ENCODE measurements around the gene MANBA. TPM values are rescaled to one million over a fixed set of nuclear protein-coding genes. Genes with fewer than 3 reads are reported as not detected.

The MANBA gene
- polyA plus RNA-seq (2012; ENCODE audit: insufficient read length, low read depth), result 6.2 TPM

DNA sequence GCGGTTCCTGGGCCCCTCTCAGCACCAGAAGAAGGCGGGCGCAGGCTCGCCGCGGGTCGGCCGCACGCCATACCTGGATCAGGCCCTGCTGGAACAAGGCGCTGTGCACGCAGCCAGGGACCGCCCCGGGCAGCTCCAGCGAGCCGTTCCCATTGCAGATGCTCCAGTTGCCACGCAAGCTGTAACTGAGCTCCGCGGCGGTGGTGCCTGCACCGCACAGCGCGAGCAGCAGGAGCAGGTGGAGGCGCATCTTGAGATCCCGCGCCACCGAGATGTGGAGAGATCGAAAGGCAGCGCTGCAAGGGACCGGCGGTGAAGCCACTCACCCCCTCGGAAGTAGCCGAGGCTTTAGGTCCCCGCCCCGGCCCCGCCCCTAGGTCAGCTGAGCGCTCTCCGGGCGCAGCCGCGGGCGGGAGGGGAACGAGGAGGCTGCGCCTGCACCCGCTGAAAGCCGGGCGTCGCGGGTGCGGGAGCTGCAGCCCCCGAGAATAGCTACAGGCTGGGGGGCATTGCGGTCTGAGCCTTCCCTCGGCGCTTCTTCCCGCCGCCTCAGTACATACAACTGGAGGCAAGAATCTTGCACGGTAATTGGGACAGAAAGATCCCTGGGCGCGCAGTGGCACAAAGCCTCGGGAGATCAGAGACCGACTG, at the start of gene MANBA:
TSS of gene MANBA (minus strand) at position 324 of the 651 bp plus-strand sequence. CDS start at position 250, 74 bp downstream.
- TF ChIP-seq POLR2AphosphoS5 (IDR thresholded peaks at IDR 0.05; ENCODE audit: low read depth, low read length), result peak; percentile 70
- no peak for TF ChIP-seq SIN3A (IDR thresholded peaks at IDR 0.05; ENCODE audit: borderline replicate concordance, insufficient read depth, low read length)
- TF ChIP-seq, protein P1, sequence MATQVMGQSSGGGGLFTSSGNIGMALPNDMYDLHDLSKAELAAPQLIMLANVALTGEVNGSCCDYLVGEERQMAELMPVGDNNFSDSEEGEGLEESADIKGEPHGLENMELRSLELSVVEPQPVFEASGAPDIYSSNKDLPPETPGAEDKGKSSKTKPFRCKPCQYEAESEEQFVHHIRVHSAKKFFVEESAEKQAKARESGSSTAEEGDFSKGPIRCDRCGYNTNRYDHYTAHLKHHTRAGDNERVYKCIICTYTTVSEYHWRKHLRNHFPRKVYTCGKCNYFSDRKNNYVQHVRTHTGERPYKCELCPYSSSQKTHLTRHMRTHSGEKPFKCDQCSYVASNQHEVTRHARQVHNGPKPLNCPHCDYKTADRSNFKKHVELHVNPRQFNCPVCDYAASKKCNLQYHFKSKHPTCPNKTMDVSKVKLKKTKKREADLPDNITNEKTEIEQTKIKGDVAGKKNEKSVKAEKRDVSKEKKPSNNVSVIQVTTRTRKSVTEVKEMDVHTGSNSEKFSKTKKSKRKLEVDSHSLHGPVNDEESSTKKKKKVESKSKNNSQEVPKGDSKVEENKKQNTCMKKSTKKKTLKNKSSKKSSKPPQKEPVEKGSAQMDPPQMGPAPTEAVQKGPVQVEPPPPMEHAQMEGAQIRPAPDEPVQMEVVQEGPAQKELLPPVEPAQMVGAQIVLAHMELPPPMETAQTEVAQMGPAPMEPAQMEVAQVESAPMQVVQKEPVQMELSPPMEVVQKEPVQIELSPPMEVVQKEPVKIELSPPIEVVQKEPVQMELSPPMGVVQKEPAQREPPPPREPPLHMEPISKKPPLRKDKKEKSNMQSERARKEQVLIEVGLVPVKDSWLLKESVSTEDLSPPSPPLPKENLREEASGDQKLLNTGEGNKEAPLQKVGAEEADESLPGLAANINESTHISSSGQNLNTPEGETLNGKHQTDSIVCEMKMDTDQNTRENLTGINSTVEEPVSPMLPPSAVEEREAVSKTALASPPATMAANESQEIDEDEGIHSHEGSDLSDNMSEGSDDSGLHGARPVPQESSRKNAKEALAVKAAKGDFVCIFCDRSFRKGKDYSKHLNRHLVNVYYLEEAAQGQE (IDR thresholded peaks at IDR 0.05; ENCODE audit: insufficient read depth in 1 of 2, low read depth in 2 of 2, low read length in 2 of 2), result peak in 1 of 2 experiments; percentile 14; a peak in 1 of 4 replicates
- TF ChIP-seq FOXP2 (optimal IDR thresholded peaks at IDR 0.05; ENCODE audit: borderline replicate concordance, extremely low read depth, extremely low read length, insufficient read depth), result no peak
- peak; percentile 54; the same call in 1 of the 2 replicates for TF ChIP-seq TAF1 (IDR thresholded peaks at IDR 0.05; ENCODE audit: borderline replicate concordance, insufficient read depth, low read length)

DNA sequence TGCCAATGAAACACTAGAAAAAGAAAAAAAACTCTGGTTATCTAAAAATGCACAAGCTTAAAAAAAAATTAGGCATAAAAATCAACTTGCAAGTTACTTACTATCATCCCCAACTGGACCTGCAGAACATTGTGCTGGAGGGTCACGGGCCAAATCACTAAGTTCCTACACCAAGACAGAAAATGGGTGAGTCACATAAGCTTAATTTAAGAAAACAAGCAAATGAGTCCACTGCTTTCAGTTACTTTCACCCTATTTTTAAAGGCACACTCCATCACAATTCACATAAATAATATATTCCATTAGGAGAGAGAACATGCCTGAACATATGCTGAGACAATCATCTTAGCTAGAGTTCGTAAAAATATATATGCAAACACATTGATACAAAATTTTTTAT, 48.9 kb upstream of the MANBA start:
- TF ChIP-seq SIN3A (IDR thresholded peaks at IDR 0.05; ENCODE audit: borderline replicate concordance, insufficient read depth, low read length), result no peak

DNA sequence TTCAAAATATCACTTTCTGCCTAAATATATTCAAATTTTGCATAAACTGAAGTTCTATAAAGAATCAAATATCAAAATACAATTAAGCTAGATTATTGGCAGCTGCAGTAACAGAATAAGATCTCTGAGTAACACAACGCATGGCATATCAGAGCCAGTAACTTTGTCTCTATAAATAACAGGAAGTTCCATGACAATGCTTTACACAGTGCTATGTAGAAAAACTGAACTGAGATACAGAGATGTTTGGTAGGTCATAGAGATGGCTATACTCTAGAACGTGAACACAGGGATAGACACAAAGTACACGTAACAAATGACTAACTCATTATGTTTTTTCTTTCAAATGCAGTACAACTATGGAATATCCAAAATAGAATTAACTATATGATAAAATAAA, 48.4 kb upstream of the MANBA start:
- TF ChIP-seq TAF1 (IDR thresholded peaks at IDR 0.05; ENCODE audit: borderline replicate concordance, insufficient read depth, low read length) (no peak), FOXP2 (optimal IDR thresholded peaks at IDR 0.05; ENCODE audit: borderline replicate concordance, extremely low read depth, extremely low read length, insufficient read depth) (no peak), POLR2AphosphoS5 (IDR thresholded peaks at IDR 0.05; ENCODE audit: low read depth, low read length) (no peak), SIN3A (IDR thresholded peaks at IDR 0.05; ENCODE audit: borderline replicate concordance, insufficient read depth, low read length) (no peak)
- TF ChIP-seq, protein P1 (IDR thresholded peaks at IDR 0.05; ENCODE audit: insufficient read depth in 1 of 2, low read depth in 2 of 2, low read length in 2 of 2), result no peak

DNA sequence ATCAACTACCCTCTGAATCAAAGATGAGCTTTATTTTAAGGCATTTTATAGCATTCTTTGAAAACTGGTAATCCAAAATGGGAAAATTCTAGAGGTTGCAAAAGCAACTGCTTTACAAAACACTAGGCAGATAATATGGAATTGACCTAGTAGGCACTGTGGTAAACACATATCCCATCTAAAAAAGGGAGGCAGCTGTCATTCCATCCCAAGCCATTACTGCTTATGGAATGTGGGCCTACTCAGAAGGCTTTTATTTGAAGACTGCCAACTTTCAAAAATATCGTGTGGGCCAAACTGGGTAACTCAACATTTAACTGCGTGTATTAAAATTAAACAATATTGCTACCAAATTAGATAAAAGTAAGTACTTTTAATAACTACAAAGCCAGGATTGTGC, 47.2 kb upstream of the MANBA start:
- TF ChIP-seq, protein P1 (IDR thresholded peaks at IDR 0.05; ENCODE audit: insufficient read depth in 1 of 2, low read depth in 2 of 2, low read length in 2 of 2), result no peak
- TF ChIP-seq TAF1 (IDR thresholded peaks at IDR 0.05; ENCODE audit: borderline replicate concordance, insufficient read depth, low read length) (no peak), SIN3A (IDR thresholded peaks at IDR 0.05; ENCODE audit: borderline replicate concordance, insufficient read depth, low read length) (no peak), POLR2AphosphoS5 (IDR thresholded peaks at IDR 0.05; ENCODE audit: low read depth, low read length) (no peak)

DNA sequence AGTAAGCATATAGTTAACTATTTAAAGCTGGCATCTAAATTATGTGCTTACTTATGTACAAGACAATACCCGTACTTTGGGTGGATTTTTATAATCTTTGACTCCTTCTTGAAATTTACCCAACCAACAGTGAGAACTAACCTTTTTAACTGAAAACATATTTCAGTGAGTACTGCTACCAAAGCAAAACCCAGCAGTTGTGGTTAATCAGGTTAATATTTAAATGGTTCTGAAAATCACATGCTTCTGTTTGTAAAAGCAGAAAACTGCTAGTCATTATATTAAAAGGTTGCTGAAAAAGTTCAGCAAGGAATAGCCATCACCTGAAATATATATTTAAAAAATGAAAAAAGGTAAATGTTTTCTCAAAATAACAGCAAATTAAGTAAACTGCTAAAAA, 46.6 kb upstream of the MANBA start:
- TF ChIP-seq TAF1 (IDR thresholded peaks at IDR 0.05; ENCODE audit: borderline replicate concordance, insufficient read depth, low read length) (no peak), POLR2AphosphoS5 (IDR thresholded peaks at IDR 0.05; ENCODE audit: low read depth, low read length) (no peak), SIN3A (IDR thresholded peaks at IDR 0.05; ENCODE audit: borderline replicate concordance, insufficient read depth, low read length) (no peak), FOXP2 (optimal IDR thresholded peaks at IDR 0.05; ENCODE audit: borderline replicate concordance, extremely low read depth, extremely low read length, insufficient read depth) (no peak)
- TF ChIP-seq, protein P1 (IDR thresholded peaks at IDR 0.05; ENCODE audit: insufficient read depth in 1 of 2, low read depth in 2 of 2, low read length in 2 of 2), result no peak

Measured in PFSK-1 (cell line).